Gastroesophageal sphincter (tissue), 4 donors: Measurements from ENCODE around the gene ID3. TPM values are rescaled to one million over a fixed set of nuclear protein-coding genes. Genes with fewer than 3 reads are reported as not detected.

Experiments
- ATAC-seq: fragments of 150-250 bp; one replicate; pipeline ENCODE4 v1.9.1; 2016; ENCODE audit warnings: mild to moderate bottlenecking, moderate library complexity
- H3K27ac ChIP-seq, 4 donors: fragments of 200-600 bp; sonication (generic) in 3 of 4; 1 replicate in 3 of 4; 2 replicates in 1 of 4; pipeline ENCODE4 v1.5.1; 2016 to 2019
- H3K27me3 ChIP-seq: fragments of 200-600 bp; sonication (generic); one replicate; pipeline ENCODE4 v1.5.1; 2019
- H3K36me3 ChIP-seq, 2 donors: fragments of 200-600 bp; sonication (generic); one replicate each; pipeline ENCODE4 v1.5.1; 2019; ENCODE audit warnings: control low read depth in 1 of 2
- H3K4me1 ChIP-seq, 3 donors: fragments of 200-600 bp; sonication (generic); 1 replicate in 2 of 3; 2 replicates in 1 of 3; pipeline ENCODE4 v1.5.1; 2016 to 2019; ENCODE audit warnings: control low read depth in 2 of 3
- H3K4me3 ChIP-seq, 2 donors: fragments of 200-600 bp; sonication (generic); one replicate each; pipeline ENCODE4 v1.5.1; 2019; ENCODE audit warnings: mild to moderate bottlenecking in 1 of 2, moderate library complexity in 1 of 2
- H3K9me3 ChIP-seq, 3 donors: fragments of 200-600 bp; sonication (generic); one replicate each; pipeline ENCODE4 v1.5.1; 2017 to 2019; ENCODE audit warnings: control low read depth in 2 of 3
- EP300 ChIP-seq: sonication (generic); formaldehyde crosslinking; IDR thresholded peaks from one replicate; pipeline ENCODE4 v1.6.1; 2017; ENCODE audit warnings: antibody characterized with exemption, mild to moderate bottlenecking
- POLR2A ChIP-seq, 2 donors: fragments of 450-650 bp; IDR thresholded peaks; one replicate each; pipeline ENCODE4 v1.6.1; 2017; ENCODE audit warnings: antibody characterized with exemption in 2 of 2, mild to moderate bottlenecking in 2 of 2, moderate library complexity in 1 of 2
- POLR2AphosphoS5 ChIP-seq: sonication (generic); formaldehyde crosslinking; IDR thresholded peaks from one replicate; pipeline ENCODE4 v1.6.1; 2017; ENCODE audit warnings: antibody characterized with exemption
- WGBS, 2 donors: methylation state at CpG; one replicate each; pipeline ENCODE4 v1.1.5; 2018; ENCODE audit warnings: low coverage in 1 of 2; 5-methylcytosine and 5-hydroxymethylcytosine counted together
- total RNA-seq, 4 donors: library from RNA; depleted of rRNA; stranded (reverse); fragments of >200 nt; gene quantifications; one replicate each; pipeline ENCODE4 v1.1.0, GENCODE V29; 2016
- TF ChIP-seq, protein P1 (sequence below), 4 experiments: fragments of 200-600 bp in 2 of 4; fragments of 450-650 bp in 2 of 4; sonication (generic) in 1 of 4; IDR thresholded peaks; one replicate each; pipeline ENCODE4 v1.5.1; 2017 to 2019; ENCODE audit warnings: antibody characterized with exemption in 4 of 4, mild to moderate bottlenecking in 2 of 4, moderate library complexity in 2 of 4

The ID3 gene
- total RNA-seq, 4 donors from 2014 or later, result 144 to 270 (median 221) TPM

DNA sequence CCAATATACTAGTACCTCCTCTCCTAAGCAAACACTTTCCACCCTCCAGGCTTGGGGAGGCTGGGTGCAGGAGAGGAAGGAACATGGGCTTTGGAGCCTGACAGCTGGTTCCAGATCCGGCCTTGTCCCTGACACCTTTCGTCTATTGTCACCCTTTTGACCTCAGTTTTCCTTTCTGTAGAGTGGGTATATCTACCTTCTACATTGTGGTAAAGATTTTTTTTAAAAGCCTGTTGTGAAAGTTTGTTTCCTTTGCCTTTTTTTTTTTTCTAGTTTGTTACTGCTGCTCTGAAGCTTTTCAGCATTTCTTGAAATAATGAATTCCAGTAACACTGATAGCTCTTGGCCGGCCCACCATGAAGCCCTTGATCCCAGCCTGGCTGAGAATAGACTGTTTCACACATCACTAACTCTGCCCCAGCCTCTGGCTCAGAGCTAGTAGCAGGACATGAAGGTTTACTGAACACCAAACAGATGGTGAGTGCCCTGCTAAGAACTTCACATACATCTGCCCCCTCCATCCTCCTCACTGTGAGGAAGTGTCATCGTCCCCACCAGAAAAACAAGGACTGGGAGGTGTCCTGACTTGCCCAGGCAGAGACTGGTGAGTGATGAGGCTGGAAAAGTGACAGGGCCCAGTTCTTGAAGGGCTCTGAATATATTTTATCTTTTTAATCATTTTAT lies 33.0 kb upstream of the ID3 start:
- Histone ChIP-seq H3K4me1 (peaks cover 0 to 12% (median 0%) of the 10 kb centered on the region in 3 donors), H3K9me3 (no peaks in the 10 kb centered on the region), H3K27ac (no peak overlapping the region), H3K4me3 (no peak overlapping the region), H3K36me3 (no peaks in the 10 kb centered on the region), H3K27me3 (no peaks in the 10 kb centered on the region)
- ATAC-seq, result no peak
- TF ChIP-seq, protein P1, sequence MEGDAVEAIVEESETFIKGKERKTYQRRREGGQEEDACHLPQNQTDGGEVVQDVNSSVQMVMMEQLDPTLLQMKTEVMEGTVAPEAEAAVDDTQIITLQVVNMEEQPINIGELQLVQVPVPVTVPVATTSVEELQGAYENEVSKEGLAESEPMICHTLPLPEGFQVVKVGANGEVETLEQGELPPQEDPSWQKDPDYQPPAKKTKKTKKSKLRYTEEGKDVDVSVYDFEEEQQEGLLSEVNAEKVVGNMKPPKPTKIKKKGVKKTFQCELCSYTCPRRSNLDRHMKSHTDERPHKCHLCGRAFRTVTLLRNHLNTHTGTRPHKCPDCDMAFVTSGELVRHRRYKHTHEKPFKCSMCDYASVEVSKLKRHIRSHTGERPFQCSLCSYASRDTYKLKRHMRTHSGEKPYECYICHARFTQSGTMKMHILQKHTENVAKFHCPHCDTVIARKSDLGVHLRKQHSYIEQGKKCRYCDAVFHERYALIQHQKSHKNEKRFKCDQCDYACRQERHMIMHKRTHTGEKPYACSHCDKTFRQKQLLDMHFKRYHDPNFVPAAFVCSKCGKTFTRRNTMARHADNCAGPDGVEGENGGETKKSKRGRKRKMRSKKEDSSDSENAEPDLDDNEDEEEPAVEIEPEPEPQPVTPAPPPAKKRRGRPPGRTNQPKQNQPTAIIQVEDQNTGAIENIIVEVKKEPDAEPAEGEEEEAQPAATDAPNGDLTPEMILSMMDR (IDR thresholded peaks at IDR 0.05), result no peak
- TF ChIP-seq EP300 (no peak), POLR2AphosphoS5 (no peak), POLR2A (IDR thresholded peaks at IDR 0.05) (no peak)
- 88 to 93% methylated on average over 2 to 4 of the region's 4 CpGs for WGBS, 2 donors

DNA sequence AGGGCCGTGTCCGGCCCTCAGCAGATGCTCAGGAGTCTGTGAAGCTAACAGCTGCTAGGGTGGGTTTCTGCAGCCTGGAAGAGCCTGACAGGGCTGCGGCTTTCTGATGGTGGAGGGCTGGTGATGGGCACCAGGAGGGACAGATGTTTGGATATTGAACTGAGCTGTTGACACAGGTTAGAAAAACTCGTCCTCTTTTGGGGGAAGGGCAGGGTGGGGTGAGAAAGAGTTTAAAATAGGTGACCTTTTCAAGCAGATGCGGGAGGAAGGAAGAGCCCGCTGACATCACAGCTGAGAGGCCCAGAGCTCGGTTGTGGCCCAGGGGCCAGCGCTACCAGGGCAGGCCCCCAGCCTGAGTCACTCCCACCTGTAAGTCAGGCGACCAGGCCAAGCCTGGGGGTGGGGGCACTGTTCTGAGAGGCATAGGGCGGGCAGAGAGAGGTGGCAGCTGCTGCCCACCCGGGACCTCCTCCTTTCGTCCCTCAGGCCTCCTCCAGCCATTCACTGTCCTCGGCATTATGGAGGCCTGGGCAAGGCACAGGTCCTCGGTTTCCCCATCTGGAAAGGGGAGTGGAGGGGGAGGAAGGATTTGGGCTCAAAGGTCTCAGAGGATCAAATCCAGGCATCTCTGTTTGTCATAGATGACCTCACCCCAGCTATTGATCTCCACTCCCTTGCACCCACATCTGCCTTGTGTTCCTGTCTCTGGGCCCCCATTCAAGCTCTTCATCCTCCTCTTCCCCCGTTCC lies 32.3 kb upstream of the ID3 start:
- ATAC-seq, result no peak
- Histone ChIP-seq H3K36me3 (no peaks in the 10 kb centered on the region), H3K9me3 (no peaks in the 10 kb centered on the region), H3K4me3 (no peak overlapping the region), H3K27me3 (no peaks in the 10 kb centered on the region), H3K27ac (no peak overlapping the region), H3K4me1 (peaks cover 0 to 12% (median 0%) of the 10 kb centered on the region in 3 donors)
- TF ChIP-seq, protein P1 (IDR thresholded peaks at IDR 0.05), result no peak
- TF ChIP-seq POLR2AphosphoS5 (no peak), EP300 (no peak), POLR2A (IDR thresholded peaks at IDR 0.05) (no peak)
- 72 to 74% methylated on average over 5 to 8 of the region's 15 CpGs for WGBS, 2 donors

DNA sequence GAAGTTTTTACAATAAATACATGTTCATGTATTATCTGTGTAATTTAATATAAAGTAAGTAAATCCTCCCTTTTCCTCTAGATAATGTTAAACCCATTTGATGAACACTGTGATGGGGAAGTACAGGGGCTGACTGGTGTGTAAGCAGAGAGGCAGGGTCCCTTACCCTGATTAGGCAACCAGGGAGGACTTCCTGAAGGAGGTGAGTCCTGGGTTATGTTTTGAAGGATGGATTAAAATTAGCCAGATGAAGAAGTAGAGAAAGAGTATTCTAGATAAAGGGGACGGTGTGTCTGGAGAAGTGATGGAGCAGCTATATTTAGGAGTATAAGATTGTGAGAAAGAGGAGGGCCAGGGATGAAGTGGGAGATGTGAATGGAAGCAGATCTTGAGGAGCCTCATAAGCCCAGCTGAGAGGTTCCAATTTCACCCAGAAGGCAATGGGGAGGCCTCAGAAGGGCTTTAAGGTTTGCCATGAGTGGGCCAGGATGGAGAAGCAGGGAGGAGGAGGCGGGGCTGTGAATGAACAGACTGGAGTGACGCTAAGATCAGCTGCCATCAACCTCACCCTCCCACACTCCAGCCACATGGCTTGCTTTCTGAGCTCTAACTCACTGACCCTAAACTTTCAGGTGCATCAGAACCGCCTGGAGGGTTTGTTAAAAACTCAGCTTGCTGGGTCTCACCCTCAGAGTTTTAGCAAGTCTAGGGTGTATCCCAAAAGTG lies 30.9 kb upstream of the ID3 start:
- Histone ChIP-seq H3K4me3 (no peak overlapping the region), H3K36me3 (no peaks in the 10 kb centered on the region), H3K4me1 (peaks cover 0 to 12% (median 0%) of the 10 kb centered on the region in 3 donors), H3K27me3 (no peaks in the 10 kb centered on the region), H3K9me3 (no peaks in the 10 kb centered on the region), H3K27ac (no peak overlapping the region)
- TF ChIP-seq POLR2AphosphoS5 (no peak), EP300 (no peak), POLR2A (IDR thresholded peaks at IDR 0.05) (no peak)
- TF ChIP-seq, protein P1 (IDR thresholded peaks at IDR 0.05), result no peak
- 76 to 100% methylated on average over 2 to 4 of the region's 4 CpGs for WGBS, 2 donors
- no peak for ATAC-seq

DNA sequence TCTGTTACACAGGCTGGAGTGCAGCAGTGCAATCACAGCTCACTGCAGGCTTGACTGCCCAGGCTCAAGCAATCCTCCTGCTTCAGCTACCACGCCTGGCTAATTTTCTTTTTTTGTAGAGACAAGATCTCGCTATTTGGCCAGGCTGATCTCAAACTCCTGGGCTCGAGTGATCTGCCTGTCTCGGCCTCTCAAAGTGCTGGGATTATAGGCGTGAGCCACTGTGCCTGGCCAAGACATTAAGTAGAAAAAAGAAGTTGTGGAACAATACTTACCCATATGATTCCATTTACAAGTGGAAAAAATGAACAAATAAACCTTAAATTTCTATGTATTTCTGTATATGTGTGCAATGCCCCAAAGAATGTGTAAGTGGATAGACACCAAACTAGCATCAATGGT lies 30.3 kb upstream of the ID3 start:
- Histone ChIP-seq H3K27ac (no peak overlapping the region), H3K27me3 (no peaks in the 10 kb centered on the region), H3K4me3 (no peak overlapping the region), H3K36me3 (no peaks in the 10 kb centered on the region), H3K9me3 (no peaks in the 10 kb centered on the region), H3K4me1 (peaks cover 0 to 12% (median 0%) of the 10 kb centered on the region in 3 donors)
- ATAC-seq, result no peak
- 66 to 85% methylated on average over 4 to 5 of the region's 5 CpGs for WGBS, 2 donors
- TF ChIP-seq POLR2AphosphoS5 (no peak), EP300 (no peak), POLR2A (IDR thresholded peaks at IDR 0.05) (no peak)
- TF ChIP-seq, protein P1 (IDR thresholded peaks at IDR 0.05), result no peak
